RWPE2 (cell line): ENCODE data around the gene TTC16.

Experiments
- ATAC-seq: fragments of 200-7000 bp; cut with Tn5 transposase; 3 replicates; pipeline ENCODE4 v1.9.1; 2021; ENCODE audit warnings: low read depth
- DNase-seq: peaks from one replicate; pipeline ENCODE4 v3.0.0-alpha.2; 2020; ENCODE audit warnings: low spot score
- H3K27ac ChIP-seq: fragments of 450-650 bp; 2 replicates; pipeline ENCODE4 v1.5.1; 2017; ENCODE audit warnings: mild to moderate bottlenecking; ENCODE audit not compliant: poor library complexity, severe bottlenecking
- H3K27me3 ChIP-seq: fragments of 250-450 bp; sonication (Bioruptor Pico); 2 replicates; pipeline ENCODE4 v1.5.1; 2021; ENCODE audit warnings: mild to moderate bottlenecking, moderate library complexity; ENCODE audit not compliant: insufficient read depth, poor library complexity, severe bottlenecking
- H3K36me3 ChIP-seq: fragments of 250-450 bp; sonication (Bioruptor Pico); 2 replicates; pipeline ENCODE4 v1.5.1; 2020; ENCODE audit warnings: low read depth, mild to moderate bottlenecking, moderate library complexity
- H3K4me1 ChIP-seq: fragments of 250-450 bp; sonication (Bioruptor Pico); 2 replicates; pipeline ENCODE4 v1.5.1; 2021; ENCODE audit warnings: mild to moderate bottlenecking, moderate library complexity; ENCODE audit not compliant: insufficient read depth, poor library complexity, severe bottlenecking
- H3K4me3 ChIP-seq: fragments of 250-450 bp; sonication (Bioruptor Pico); 2 replicates; pipeline ENCODE4 v1.5.1; 2021; ENCODE audit warnings: mild to moderate bottlenecking, moderate library complexity; ENCODE audit not compliant: severe bottlenecking
- H3K9me3 ChIP-seq: fragments of 250-450 bp; sonication (Bioruptor Pico); 2 replicates; pipeline ENCODE4 v1.5.1; 2021; ENCODE audit warnings: mild to moderate bottlenecking, moderate library complexity; ENCODE audit not compliant: severe bottlenecking
- TF ChIP-seq, protein P1 (sequence below): fragments of 450-650 bp; IDR thresholded peaks from one replicate; pipeline ENCODE4 v1.5.1; 2017; ENCODE audit warnings: mild to moderate bottlenecking, moderate library complexity; ENCODE audit not compliant: poor library complexity, severe bottlenecking

Gene TTC16

DNA sequence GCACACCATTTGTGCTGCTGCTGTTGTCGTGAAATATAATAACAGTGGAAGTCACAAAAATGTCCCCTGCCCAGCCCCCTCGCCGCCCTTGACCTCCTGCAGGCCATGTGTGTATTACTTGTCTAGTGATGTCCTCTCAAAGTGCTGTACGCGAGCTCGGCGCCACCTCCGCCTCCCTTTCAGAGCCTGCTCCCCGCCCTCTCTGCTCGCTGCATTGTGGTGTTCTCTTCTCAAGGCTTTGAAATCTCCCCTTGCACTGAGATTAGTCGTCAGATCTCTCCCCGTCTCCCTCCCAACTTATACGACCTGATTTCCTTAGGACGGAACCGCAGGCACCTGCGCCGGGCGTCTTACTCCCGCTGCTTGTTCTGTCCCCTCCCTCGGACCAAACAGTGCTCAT lies 23.8 kb upstream of the TTC16 start:
- H3K27me3 ChIP-seq: no peaks in the 10 kb centered on the region
- ATAC-seq (no peak), DNase-seq (no peak)
- TF ChIP-seq, protein P1, sequence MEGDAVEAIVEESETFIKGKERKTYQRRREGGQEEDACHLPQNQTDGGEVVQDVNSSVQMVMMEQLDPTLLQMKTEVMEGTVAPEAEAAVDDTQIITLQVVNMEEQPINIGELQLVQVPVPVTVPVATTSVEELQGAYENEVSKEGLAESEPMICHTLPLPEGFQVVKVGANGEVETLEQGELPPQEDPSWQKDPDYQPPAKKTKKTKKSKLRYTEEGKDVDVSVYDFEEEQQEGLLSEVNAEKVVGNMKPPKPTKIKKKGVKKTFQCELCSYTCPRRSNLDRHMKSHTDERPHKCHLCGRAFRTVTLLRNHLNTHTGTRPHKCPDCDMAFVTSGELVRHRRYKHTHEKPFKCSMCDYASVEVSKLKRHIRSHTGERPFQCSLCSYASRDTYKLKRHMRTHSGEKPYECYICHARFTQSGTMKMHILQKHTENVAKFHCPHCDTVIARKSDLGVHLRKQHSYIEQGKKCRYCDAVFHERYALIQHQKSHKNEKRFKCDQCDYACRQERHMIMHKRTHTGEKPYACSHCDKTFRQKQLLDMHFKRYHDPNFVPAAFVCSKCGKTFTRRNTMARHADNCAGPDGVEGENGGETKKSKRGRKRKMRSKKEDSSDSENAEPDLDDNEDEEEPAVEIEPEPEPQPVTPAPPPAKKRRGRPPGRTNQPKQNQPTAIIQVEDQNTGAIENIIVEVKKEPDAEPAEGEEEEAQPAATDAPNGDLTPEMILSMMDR: no peak
- no peak overlapping the region for H3K27ac ChIP-seq
- H3K4me3 ChIP-seq: no peak overlapping the region
- no peaks in the 10 kb centered on the region for H3K9me3 ChIP-seq
- H3K36me3 ChIP-seq: no peaks in the 10 kb centered on the region
- no peaks in the 10 kb centered on the region for H3K4me1 ChIP-seq

DNA sequence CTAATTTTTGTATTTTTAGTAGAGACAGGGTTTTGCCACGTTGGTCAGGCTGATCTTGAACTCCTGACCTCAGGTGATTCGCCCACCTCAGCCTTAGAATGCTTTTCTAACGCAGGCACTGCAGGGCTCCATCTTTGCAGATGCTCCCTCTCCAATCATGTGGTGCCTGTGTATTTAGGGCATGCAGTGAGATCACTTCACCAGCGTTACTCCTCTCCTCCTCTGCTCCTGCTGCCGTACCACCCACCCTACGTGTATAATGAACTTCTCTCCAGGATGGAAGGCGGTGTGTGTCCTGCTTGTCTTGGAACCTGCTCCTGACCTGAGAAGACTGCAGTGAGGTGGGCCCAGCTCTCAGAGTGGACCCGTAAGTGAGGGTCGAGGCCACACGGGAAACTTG lies 22.7 kb upstream of the TTC16 start:
- TF ChIP-seq, protein P1: no peak
- no peak overlapping the region for H3K27ac ChIP-seq
- DNase-seq (no peak), ATAC-seq (no peak)
- H3K9me3 ChIP-seq: no peaks in the 10 kb centered on the region
- no peak overlapping the region for H3K4me3 ChIP-seq
- no peaks in the 10 kb centered on the region for H3K36me3 ChIP-seq
- H3K27me3 ChIP-seq: no peaks in the 10 kb centered on the region
- no peaks in the 10 kb centered on the region for H3K4me1 ChIP-seq

DNA sequence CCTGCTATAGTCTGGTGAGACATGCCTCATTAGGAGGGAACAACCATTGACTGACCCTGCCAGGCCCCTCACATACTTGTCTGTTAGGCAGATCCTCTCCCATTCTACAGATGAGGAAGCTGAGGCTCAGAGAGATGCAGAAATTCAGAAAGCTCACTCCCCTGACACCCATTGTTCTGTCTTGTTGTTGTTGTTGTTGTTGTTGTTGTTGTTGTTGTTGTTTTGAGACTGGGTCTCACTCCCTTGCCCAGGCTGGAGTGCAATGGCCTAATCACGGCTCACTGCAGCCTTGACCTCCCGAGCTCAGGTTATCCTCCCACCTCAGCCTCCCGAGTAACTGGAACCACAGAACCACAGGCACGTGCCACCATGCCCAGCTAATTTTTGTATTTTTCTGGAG lies 22.2 kb upstream of the TTC16 start:
- H3K4me1 ChIP-seq: no peaks in the 10 kb centered on the region
- DNase-seq: no peak
- H3K27ac ChIP-seq: no peak overlapping the region

DNA sequence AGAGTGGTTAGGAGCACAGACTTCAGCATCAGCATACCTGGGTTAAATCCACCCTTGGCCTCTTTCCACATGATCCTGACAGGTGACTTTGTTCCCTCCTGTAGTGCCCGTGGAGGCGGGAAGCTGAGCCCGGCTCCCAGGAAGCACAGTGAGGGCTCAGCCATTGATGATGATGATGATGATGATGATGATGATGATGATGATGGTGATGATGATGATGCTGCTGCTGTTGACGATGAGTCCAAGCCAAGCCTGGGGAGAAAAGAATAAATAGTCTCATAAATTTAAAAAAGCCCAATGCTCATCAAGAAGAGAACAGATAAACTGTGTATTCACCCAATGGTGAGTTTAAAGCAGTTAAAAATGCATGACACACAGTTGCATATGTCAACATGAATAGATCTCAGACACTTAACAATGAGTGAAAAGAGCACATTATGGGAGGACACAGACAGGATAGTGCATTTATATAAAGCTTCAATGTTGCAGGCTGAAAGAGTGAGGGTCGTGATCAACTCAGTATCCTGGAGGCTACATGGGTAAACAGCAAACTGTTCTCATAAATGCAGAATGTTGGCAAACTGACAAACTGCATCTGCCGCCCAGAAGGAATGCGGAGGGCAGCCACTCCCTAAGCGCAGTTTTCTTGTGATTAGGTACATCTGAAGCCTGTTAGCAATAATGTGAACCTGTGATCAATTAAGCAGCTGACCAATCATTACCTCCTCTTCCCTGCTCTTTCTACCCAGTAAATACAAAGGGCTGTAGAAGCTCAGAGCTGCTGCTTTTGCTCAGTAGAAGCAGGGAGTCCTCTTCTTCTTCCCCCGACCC lies 20.8 kb upstream of the TTC16 start:
- no peak overlapping the region for H3K4me3 ChIP-seq
- no peak overlapping the region for H3K27ac ChIP-seq
- TF ChIP-seq, protein P1: no peak
- no peaks in the 10 kb centered on the region for H3K27me3 ChIP-seq
- no peaks in the 10 kb centered on the region for H3K36me3 ChIP-seq
- H3K9me3 ChIP-seq: no peaks in the 10 kb centered on the region
- H3K4me1 ChIP-seq: no peaks in the 10 kb centered on the region
- DNase-seq (no peak), ATAC-seq (no peak)

More for the DNA sequence above, 22.2 kb upstream of the TTC16 start:
- Histone ChIP-seq H3K36me3 (no peaks in the 10 kb centered on the region), H3K27me3 (no peaks in the 10 kb centered on the region), H3K4me3 (no peak overlapping the region), H3K9me3 (no peaks in the 10 kb centered on the region)
- TF ChIP-seq, protein P1: no peak
- ATAC-seq: no peak

DNA sequence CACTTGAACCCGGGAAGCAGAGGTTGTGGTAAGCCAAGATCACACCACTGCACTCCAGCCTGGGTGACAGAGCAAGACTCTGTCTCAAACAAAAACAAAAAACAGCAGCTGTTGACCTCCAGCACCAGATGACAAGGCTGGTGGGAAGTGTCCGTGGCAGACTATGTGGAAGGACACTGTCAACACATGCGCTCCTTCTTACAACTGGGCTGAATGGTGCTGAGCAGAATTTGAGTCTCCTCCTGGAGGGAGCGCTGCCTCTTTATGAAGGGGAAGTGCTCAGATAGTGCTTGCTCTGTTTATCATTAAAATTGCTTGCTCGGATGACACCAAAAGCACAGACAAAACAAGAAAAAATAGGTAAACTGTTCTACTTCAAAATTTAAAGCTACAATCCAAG lies 18.3 kb upstream of the TTC16 start:
- Histone ChIP-seq H3K27ac (no peak overlapping the region), H3K4me1 (no peaks in the 10 kb centered on the region), H3K9me3 (no peaks in the 10 kb centered on the region), H3K4me3 (no peak overlapping the region), H3K27me3 (no peaks in the 10 kb centered on the region), H3K36me3 (no peaks in the 10 kb centered on the region)
- ATAC-seq (no peak), DNase-seq (no peak)
- TF ChIP-seq, protein P1: no peak
